ENCODE measurements around the gene MYRFL.

MYRFL gene

GRCh38 chr12:69868695-69869094 lies 43.7 kb downstream of the MYRFL start:
- no peak overlapping the region for H3K4me3 ChIP-seq (ENCODE audit: insufficient read depth in 1 of 2, low read depth in 1 of 2, low read length in 2 of 2)
- H2BK12ac ChIP-seq (ENCODE audit: low read length in 2 of 2), result no peak overlapping the region
- no peak overlapping the region for H3K23ac ChIP-seq (ENCODE audit: low read length in 2 of 2)
- H3K4me2 ChIP-seq (ENCODE audit: low read length, poor library complexity, severe bottlenecking), result no peak overlapping the region
- H2AK5ac ChIP-seq (ENCODE audit: low read length, severe bottlenecking), result no peak overlapping the region
- no peak overlapping the region for H2BK120ac ChIP-seq (ENCODE audit: low read depth, low read length)
- peak overlapping the region in 1 of 2 experiments; percentile 68 for H3K14ac ChIP-seq (ENCODE audit: low read length in 2 of 2)
- no peaks in the 10 kb centered on the region for H3K9me3 ChIP-seq (ENCODE audit: control insufficient read depth, low read length)
- no peaks in the 10 kb centered on the region for H3K79me1 ChIP-seq (replicated peaks; ENCODE audit: low read length, poor library complexity, severe bottlenecking)
- no peak overlapping the region for H2AFZ ChIP-seq (ENCODE audit: low read depth, low read length)
- H2BK15ac ChIP-seq (ENCODE audit: low read depth, poor library complexity, severe bottlenecking), result no peak overlapping the region
- peaks cover 2% of the 10 kb centered on the region for H3K4me1 ChIP-seq (ENCODE audit: control insufficient read depth, insufficient read depth, low read depth, low read length)
- H3K9ac ChIP-seq (ENCODE audit: low read length), result no peak overlapping the region
- H3K36me3 ChIP-seq (ENCODE audit: control insufficient read depth in 1 of 2, insufficient read depth in 2 of 2, low read depth in 1 of 2, low read length in 2 of 2), result no peaks in the 10 kb centered on the region
- H4K91ac ChIP-seq (ENCODE audit: low read length), result no peak overlapping the region
- 92% methylated on average over 8 of the region's 9 CpGs for WGBS
- H4K8ac ChIP-seq (ENCODE audit: low read length), result no peak overlapping the region
- no peak overlapping the region for H3K18ac ChIP-seq (ENCODE audit: low read depth in 1 of 2, low read length in 2 of 2)
- H3K4ac ChIP-seq (ENCODE audit: low read depth in 1 of 2, low read length in 2 of 2), result no peak overlapping the region
- no peak for DNase-seq
- no peaks in the 10 kb centered on the region for H3K27me3 ChIP-seq (ENCODE audit: control insufficient read depth in 1 of 2, insufficient read depth in 1 of 2, low read length in 2 of 2)
- H3K27ac ChIP-seq (ENCODE audit: low read length, poor library complexity, severe bottlenecking), result no peak overlapping the region
- H2BK5ac ChIP-seq (ENCODE audit: low read depth, low read length, poor library complexity, severe bottlenecking), result no peak overlapping the region

GRCh38 chr12:69872804-69873203 lies 47.8 kb downstream of the MYRFL start:
- H3K4me2 ChIP-seq (ENCODE audit: low read length, poor library complexity, severe bottlenecking), result no peak overlapping the region
- no peak overlapping the region for H2BK120ac ChIP-seq (ENCODE audit: low read depth, low read length)
- WGBS, result no CpG with 5 or more reads among the region's 3 CpGs

GRCh38 chr12:69873429-69873828 lies 48.4 kb downstream of the MYRFL start:
- H3K79me1 ChIP-seq (replicated peaks; ENCODE audit: low read length, poor library complexity, severe bottlenecking), result no peaks in the 10 kb centered on the region
- H3K27ac ChIP-seq (ENCODE audit: low read length, poor library complexity, severe bottlenecking), result no peak overlapping the region
- no peak overlapping the region for H3K4ac ChIP-seq (ENCODE audit: low read depth in 1 of 2, low read length in 2 of 2)
- WGBS, result 100% methylated on average over 2 of the region's 2 CpGs
- H3K4me1 ChIP-seq (ENCODE audit: control insufficient read depth, insufficient read depth, low read depth, low read length), result peaks cover 2% of the 10 kb centered on the region
- H3K23ac ChIP-seq (ENCODE audit: low read length in 2 of 2), result no peak overlapping the region
- no peaks in the 10 kb centered on the region for H3K27me3 ChIP-seq (ENCODE audit: control insufficient read depth in 1 of 2, insufficient read depth in 1 of 2, low read length in 2 of 2)
- H3K9ac ChIP-seq (ENCODE audit: low read length), result peak overlapping the region; percentile 62
- H2BK120ac ChIP-seq (ENCODE audit: low read depth, low read length), result no peak overlapping the region
- H3K36me3 ChIP-seq (ENCODE audit: control insufficient read depth in 1 of 2, insufficient read depth in 2 of 2, low read depth in 1 of 2, low read length in 2 of 2), result no peaks in the 10 kb centered on the region
- no peak overlapping the region for H2AK5ac ChIP-seq (ENCODE audit: low read length, severe bottlenecking)
- no peaks in the 10 kb centered on the region for H3K9me3 ChIP-seq (ENCODE audit: control insufficient read depth, low read length)
- no peak overlapping the region for H3K4me2 ChIP-seq (ENCODE audit: low read length, poor library complexity, severe bottlenecking)
- no peak overlapping the region for H2BK12ac ChIP-seq (ENCODE audit: low read length in 2 of 2)
- peak overlapping the region in 1 of 2 experiments; percentile 43 for H3K4me3 ChIP-seq (ENCODE audit: insufficient read depth in 1 of 2, low read depth in 1 of 2, low read length in 2 of 2)
- no peak overlapping the region for H2BK5ac ChIP-seq (ENCODE audit: low read depth, low read length, poor library complexity, severe bottlenecking)
- H4K8ac ChIP-seq (ENCODE audit: low read length), result no peak overlapping the region
- H3K18ac ChIP-seq (ENCODE audit: low read depth in 1 of 2, low read length in 2 of 2), result no peak overlapping the region
- no peak overlapping the region for H4K91ac ChIP-seq (ENCODE audit: low read length)
- no peak overlapping the region for H2BK15ac ChIP-seq (ENCODE audit: low read depth, poor library complexity, severe bottlenecking)
- no peak for DNase-seq
- no peak overlapping the region for H2AFZ ChIP-seq (ENCODE audit: low read depth, low read length)
- H3K14ac ChIP-seq (ENCODE audit: low read length in 2 of 2), result no peak overlapping the region

More at GRCh38 chr12:69872804-69873203, 47.8 kb downstream of the MYRFL start:
- no peak overlapping the region for H2AK5ac ChIP-seq (ENCODE audit: low read length, severe bottlenecking)
- no peak overlapping the region for H3K14ac ChIP-seq (ENCODE audit: low read length in 2 of 2)
- no peak overlapping the region for H4K8ac ChIP-seq (ENCODE audit: low read length)
- no peak overlapping the region for H2BK15ac ChIP-seq (ENCODE audit: low read depth, poor library complexity, severe bottlenecking)
- DNase-seq, result no peak
- peak overlapping the region; percentile 62 for H3K9ac ChIP-seq (ENCODE audit: low read length)
- no peak overlapping the region for H4K91ac ChIP-seq (ENCODE audit: low read length)
- H2AFZ ChIP-seq (ENCODE audit: low read depth, low read length), result no peak overlapping the region
- no peak overlapping the region for H3K23ac ChIP-seq (ENCODE audit: low read length in 2 of 2)
- H3K4ac ChIP-seq (ENCODE audit: low read depth in 1 of 2, low read length in 2 of 2), result no peak overlapping the region
- no peak overlapping the region for H2BK12ac ChIP-seq (ENCODE audit: low read length in 2 of 2)
- H3K9me3 ChIP-seq (ENCODE audit: control insufficient read depth, low read length), result no peaks in the 10 kb centered on the region
- no peak overlapping the region for H3K18ac ChIP-seq (ENCODE audit: low read depth in 1 of 2, low read length in 2 of 2)
- H3K4me3 ChIP-seq (ENCODE audit: insufficient read depth in 1 of 2, low read depth in 1 of 2, low read length in 2 of 2), result peak overlapping the region in 1 of 2 experiments; percentile 43
- H3K36me3 ChIP-seq (ENCODE audit: control insufficient read depth in 1 of 2, insufficient read depth in 2 of 2, low read depth in 1 of 2, low read length in 2 of 2), result no peaks in the 10 kb centered on the region
- no peaks in the 10 kb centered on the region for H3K27me3 ChIP-seq (ENCODE audit: control insufficient read depth in 1 of 2, insufficient read depth in 1 of 2, low read length in 2 of 2)
- no peaks in the 10 kb centered on the region for H3K79me1 ChIP-seq (replicated peaks; ENCODE audit: low read length, poor library complexity, severe bottlenecking)
- H3K27ac ChIP-seq (ENCODE audit: low read length, poor library complexity, severe bottlenecking), result no peak overlapping the region
- no peak overlapping the region for H2BK5ac ChIP-seq (ENCODE audit: low read depth, low read length, poor library complexity, severe bottlenecking)
- H3K4me1 ChIP-seq (ENCODE audit: control insufficient read depth, insufficient read depth, low read depth, low read length), result peaks cover 2% of the 10 kb centered on the region

DNA sequence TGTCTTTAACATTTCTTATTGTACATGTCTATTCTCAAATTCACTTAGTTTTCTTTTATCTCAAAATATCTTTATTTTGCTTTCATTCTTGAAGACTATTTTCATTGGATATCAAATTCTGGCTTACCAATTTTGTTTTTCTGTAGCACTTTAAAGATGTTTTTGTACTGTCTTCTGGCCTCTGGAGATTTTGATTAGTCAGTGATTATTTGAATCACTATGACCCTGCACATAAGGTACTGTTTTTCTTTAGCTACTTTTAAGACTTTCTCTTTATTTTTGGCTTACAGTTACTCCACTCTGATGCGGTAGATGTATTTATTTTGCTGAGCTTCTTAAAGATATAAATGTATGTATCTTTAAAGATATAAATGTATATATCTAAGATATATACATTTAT lies 49.6 kb downstream of the MYRFL start:
- Histone ChIP-seq H2AFZ (ENCODE audit: low read depth, low read length) (no peak overlapping the region), H4K91ac (ENCODE audit: low read length) (no peak overlapping the region), H3K4me3 (ENCODE audit: insufficient read depth in 1 of 2, low read depth in 1 of 2, low read length in 2 of 2) (no peak overlapping the region), H3K4ac (ENCODE audit: low read depth in 1 of 2, low read length in 2 of 2) (no peak overlapping the region), H2BK12ac (ENCODE audit: low read length in 2 of 2) (no peak overlapping the region), H4K8ac (ENCODE audit: low read length) (no peak overlapping the region), H3K4me2 (ENCODE audit: low read length, poor library complexity, severe bottlenecking) (no peak overlapping the region), H3K79me1 (replicated peaks; ENCODE audit: low read length, poor library complexity, severe bottlenecking) (no peaks in the 10 kb centered on the region), H3K27me3 (ENCODE audit: control insufficient read depth in 1 of 2, insufficient read depth in 1 of 2, low read length in 2 of 2) (no peaks in the 10 kb centered on the region), H3K27ac (ENCODE audit: low read length, poor library complexity, severe bottlenecking) (no peak overlapping the region), H3K9ac (ENCODE audit: low read length) (peak overlapping the region; percentile 41), H2AK5ac (ENCODE audit: low read length, severe bottlenecking) (no peak overlapping the region), H3K14ac (ENCODE audit: low read length in 2 of 2) (no peak overlapping the region), H3K18ac (ENCODE audit: low read depth in 1 of 2, low read length in 2 of 2) (no peak overlapping the region), H3K36me3 (ENCODE audit: control insufficient read depth in 1 of 2, insufficient read depth in 2 of 2, low read depth in 1 of 2, low read length in 2 of 2) (no peaks in the 10 kb centered on the region), H2BK15ac (ENCODE audit: low read depth, poor library complexity, severe bottlenecking) (no peak overlapping the region), H2BK120ac (ENCODE audit: low read depth, low read length) (no peak overlapping the region), H2BK5ac (ENCODE audit: low read depth, low read length, poor library complexity, severe bottlenecking) (no peak overlapping the region), H3K9me3 (ENCODE audit: control insufficient read depth, low read length) (no peaks in the 10 kb centered on the region), H3K4me1 (ENCODE audit: control insufficient read depth, insufficient read depth, low read depth, low read length) (peaks cover 3% of the 10 kb centered on the region), H3K23ac (ENCODE audit: low read length in 2 of 2) (no peak overlapping the region)
- no peak for DNase-seq
- WGBS, result no CpG with 5 or more reads among the region's 1 CpG
